HG02642 (cell line): ENCODE results near the gene CLDN18.

Source experiments
- ATAC-seq: cut with Tn5 transposase; IDR thresholded peaks from one replicate; pipeline ENCODE4 v1.9.1; 2021; ENCODE audit warnings: mild to moderate bottlenecking; ENCODE audit not compliant: unreplicated experiment, poor library complexity

Gene CLDN18

GRCh38 chr3:138059261-138059660 lies 49.3 kb downstream of the CLDN18 start:
- ATAC-seq = no peak

- peak; percentile 58 for ATAC-seq
Measured at GRCh38 chr3:138060792-138061191, 50.8 kb downstream of the CLDN18 start.

- no peak for ATAC-seq
Measured at GRCh38 chr3:138062037-138062436, 52.1 kb downstream of the CLDN18 start.

DNA sequence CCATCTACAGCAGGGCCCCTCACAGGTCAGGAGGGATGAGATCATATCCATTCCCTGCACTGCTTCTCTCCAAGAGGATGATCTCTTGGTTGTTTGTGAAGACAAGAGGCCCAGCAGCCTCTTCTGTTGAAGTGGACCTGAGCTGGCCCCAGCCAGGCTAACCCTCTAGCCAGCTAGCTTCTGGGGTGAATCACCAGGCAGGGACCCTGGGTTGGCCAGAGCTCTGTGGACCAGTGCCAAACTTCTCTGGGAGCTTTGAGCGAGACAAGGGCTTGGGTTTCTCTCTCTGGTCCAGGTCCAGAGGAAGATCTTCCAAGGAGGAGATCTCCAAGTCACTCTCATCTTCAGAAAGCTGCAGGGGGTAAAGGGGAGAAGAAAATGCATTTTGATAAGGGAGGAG lies 52.7 kb downstream of the CLDN18 start:
- ATAC-seq = no peak

- ATAC-seq = no peak
Measured at GRCh38 chr3:138063416-138063815, 53.5 kb downstream of the CLDN18 start.

- ATAC-seq = no peak
Measured at GRCh38 chr3:138065949-138066348, 56.0 kb downstream of the CLDN18 start.

- peak; percentile 83 for ATAC-seq
Measured at GRCh38 chr3:138066383-138066782, 56.4 kb downstream of the CLDN18 start.

GRCh38 chr3:138066972-138067371 lies 57.0 kb downstream of the CLDN18 start:
- no peak for ATAC-seq

DNA sequence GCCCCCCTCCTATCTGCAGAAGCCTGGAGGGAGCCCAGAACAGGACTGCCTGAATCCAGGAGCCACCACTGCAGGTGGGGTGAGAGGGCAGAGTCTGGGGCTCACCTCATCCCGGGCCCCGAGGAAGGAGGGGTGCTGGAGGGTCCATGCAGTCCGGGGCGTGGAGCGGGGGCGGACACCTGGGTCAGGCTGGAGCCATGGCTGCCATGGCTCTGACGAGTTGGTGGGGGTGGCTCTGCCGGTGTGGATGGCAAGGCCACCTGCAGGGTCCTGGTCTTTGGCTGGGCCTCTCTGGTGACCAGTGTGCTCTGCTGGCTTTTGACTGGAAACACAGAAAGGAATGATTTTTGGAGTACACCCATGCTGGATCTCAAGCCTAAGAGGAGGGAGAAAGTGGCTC lies 58.1 kb downstream of the CLDN18 start:
- ATAC-seq = no peak

DNA sequence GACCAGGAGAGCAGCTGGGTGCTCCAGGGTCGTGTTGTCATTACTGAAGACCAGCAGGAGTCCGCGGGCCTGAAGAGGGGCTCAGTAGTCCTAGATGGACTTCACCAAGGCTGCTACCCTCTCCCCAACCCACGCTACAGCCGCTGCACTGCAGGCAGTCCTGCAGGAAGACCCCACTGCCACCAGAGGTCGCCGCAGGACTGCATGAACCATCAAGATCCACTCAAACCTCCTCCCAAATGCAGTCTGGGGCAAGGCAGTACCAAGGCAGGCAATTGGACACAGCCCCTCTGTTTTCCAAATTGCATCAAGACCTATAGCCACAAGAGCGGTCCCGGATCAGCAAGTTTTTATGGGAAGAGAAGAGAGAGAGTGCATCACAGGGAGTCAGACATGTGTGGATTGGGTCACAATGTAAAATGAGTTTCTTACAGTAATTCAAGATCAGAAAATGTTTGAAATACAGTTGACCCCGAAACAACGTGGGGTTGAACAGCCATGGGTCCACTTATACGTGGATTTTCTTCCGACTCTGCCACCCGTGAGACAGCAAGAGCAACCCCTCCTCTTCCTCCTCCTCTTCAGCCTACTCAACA lies 58.7 kb downstream of the CLDN18 start:
- peak; percentile 75 for ATAC-seq

DNA sequence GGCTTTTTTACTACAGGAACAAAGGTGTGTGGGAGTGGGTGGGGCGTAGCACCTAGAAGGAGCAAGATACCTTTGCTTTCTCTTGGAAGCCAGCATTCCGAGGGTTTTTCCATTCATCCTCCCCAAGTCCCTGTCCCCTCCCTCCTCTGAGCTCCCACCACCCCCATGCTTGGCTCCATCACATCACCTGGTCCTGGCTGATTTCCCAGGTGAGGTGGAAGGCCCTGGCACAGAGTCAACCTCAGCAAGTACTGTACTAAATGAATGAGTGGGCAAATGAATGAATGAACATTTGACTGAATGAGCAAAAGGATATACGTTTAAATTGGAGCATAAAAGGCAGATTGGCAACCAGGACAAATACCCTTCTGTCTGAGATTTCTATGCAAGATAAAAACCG lies 60.0 kb downstream of the CLDN18 start:
- ATAC-seq = no peak

DNA sequence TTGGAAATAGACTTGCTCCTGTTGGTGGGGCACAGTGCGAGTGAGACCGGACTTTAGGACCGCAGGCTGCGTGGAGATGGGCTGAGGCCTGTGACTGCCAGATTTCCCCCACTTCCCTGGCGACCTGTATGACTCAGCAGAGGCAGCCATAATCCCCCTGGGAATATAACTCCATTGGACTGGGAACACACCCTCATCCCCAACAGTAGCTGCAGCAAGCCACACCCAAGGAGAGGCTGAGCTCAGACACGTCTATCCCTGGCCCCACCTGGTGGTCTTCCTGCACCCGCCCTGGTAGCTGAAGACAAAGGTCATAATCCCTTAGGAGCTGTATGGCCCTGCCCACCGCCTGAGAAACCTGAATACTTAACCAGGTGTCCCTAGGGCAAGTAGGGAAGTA lies 62.8 kb downstream of the CLDN18 start:
- ATAC-seq = no peak

GRCh38 chr3:138078096-138078495 lies 68.1 kb downstream of the CLDN18 start:
- ATAC-seq = no peak

DNA sequence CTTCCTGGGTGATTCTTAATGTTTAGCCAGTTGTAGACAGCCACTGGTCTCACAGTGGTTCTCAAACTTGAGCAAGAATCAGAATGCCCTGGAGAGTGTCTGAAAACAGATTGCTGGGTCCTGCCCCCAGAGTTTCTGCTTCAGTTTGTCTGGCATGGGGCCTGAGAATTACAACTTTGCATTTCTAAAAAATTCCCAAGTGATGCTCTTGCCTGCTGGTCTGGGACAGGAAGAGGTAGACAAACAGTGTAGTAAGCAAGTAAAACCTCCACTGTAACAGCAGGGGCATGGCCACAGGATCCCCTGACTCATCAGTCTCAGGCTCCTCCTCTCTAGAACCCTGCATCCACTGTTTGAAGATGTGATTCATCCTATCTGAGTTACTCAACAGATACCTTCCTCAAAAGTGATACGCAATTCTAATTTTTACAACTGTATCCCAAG lies 69.0 kb downstream of the CLDN18 start:
- ATAC-seq = no peak

- no peak for ATAC-seq
Measured at GRCh38 chr3:138079901-138080300, 69.9 kb downstream of the CLDN18 start.

GRCh38 chr3:138081371-138082084 lies 71.6 kb downstream of the CLDN18 start:
- ATAC-seq = no peak

GRCh38 chr3:138082085-138082991 lies 72.4 kb downstream of the CLDN18 start:
- ATAC-seq = peak; percentile 61

DNA sequence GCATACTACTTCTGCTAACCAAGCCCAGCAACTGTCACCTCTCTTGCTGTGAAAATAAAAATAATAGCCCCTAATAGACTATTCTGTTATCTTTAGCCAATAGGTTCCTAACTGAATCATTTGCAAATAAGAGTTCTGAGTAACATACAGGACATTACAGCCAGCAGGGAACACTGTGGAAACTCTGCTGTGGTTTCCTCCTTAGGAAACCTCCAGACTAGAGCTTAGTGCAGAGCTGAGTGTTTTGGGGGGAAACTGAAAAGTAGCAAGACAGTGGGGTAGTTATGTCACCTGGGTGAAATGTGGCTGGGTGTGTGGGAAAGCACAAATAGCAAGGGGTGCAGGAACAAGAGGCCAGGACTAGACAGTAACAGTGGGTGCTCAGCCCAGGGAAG lies 73.0 kb downstream of the CLDN18 start:
- ATAC-seq = peak; percentile 31
